GM21423 (cell line): Measurements from ENCODE around the gene MPL.

Experiments
- ATAC-seq: cut with Tn5 transposase; IDR thresholded peaks from one replicate; pipeline ENCODE4 v1.9.1; 2021; ENCODE audit warnings: mild to moderate bottlenecking, moderate library complexity; ENCODE audit not compliant: unreplicated experiment

The MPL gene

GRCh38 chr1:43337588-43337987 is at the start of gene MPL:
TSS of gene MPL (plus strand) at chr1:43337818. CDS start at chr1:43337849, 31 bp downstream.
- no peak for ATAC-seq

GRCh38 chr1:43288058-43288784 is 49.4 kb upstream of the MPL start:
- no peak for ATAC-seq

GRCh38 chr1:43288785-43289706 is 48.6 kb upstream of the MPL start:
- no peak for ATAC-seq

GRCh38 chr1:43292216-43292615 is 45.4 kb upstream of the MPL start:
- ATAC-seq: no peak

- no peak for ATAC-seq
Observed at GRCh38 chr1:43292679-43293078, 44.9 kb upstream of the MPL start.

- ATAC-seq: no peak
Observed at GRCh38 chr1:43293176-43293575, 44.4 kb upstream of the MPL start.

GRCh38 chr1:43293896-43294760 is 43.5 kb upstream of the MPL start:
- no peak for ATAC-seq

GRCh38 chr1:43294761-43295160 is 42.9 kb upstream of the MPL start:
- ATAC-seq: no peak

GRCh38 chr1:43296207-43296606 is 41.4 kb upstream of the MPL start:
- no peak for ATAC-seq

- no peak for ATAC-seq
Observed at GRCh38 chr1:43298055-43298454, 39.6 kb upstream of the MPL start.

GRCh38 chr1:43299101-43299500 is 38.5 kb upstream of the MPL start:
- no peak for ATAC-seq

- no peak for ATAC-seq
Observed at GRCh38 chr1:43300378-43301094, 37.1 kb upstream of the MPL start, which contains the start of gene TIE1. TSS of gene TIE1 (plus strand) at chr1:43300982. CDS start at chr1:43301072, 90 bp downstream.

- ATAC-seq: no peak
Observed at GRCh38 chr1:43302201-43302600, 35.4 kb upstream of the MPL start.

- no peak for ATAC-seq
Observed at GRCh38 chr1:43302721-43303470, 34.7 kb upstream of the MPL start.

GRCh38 chr1:43303471-43304313 is 33.9 kb upstream of the MPL start:
- ATAC-seq: no peak

GRCh38 chr1:43304314-43304681 is 33.3 kb upstream of the MPL start:
- no peak for ATAC-seq

- ATAC-seq: no peak
Observed at GRCh38 chr1:43304771-43305300, 32.8 kb upstream of the MPL start.

- no peak for ATAC-seq
Observed at GRCh38 chr1:43305461-43305860, 32.2 kb upstream of the MPL start.
